VCaP (cell line): ENCODE measurements around the gene TERB1.
A peak's percentile ranks its signal among the peaks of the same experiment; 100 is the strongest.

Source experiments
- H3K27ac ChIP-seq: fragments of 450-650 bp; 2 replicates; pipeline ENCODE4 v1.5.1; 2017
- CTCF ChIP-seq: fragments of 450-650 bp; conservative IDR thresholded peaks from 2 replicates; pipeline ENCODE4 v1.5.1; 2017; ENCODE audit warnings: mild to moderate bottlenecking, moderate library complexity

TERB1 gene

GRCh38 chr16:66754211-66754610 is 47.2 kb downstream of the TERB1 start:
- H3K27ac ChIP-seq, result no peak overlapping the region
- TF ChIP-seq CTCF, result no peak

- no peak overlapping the region for H3K27ac ChIP-seq
- no peak for TF ChIP-seq CTCF
These were observed 48.4 kb downstream of the TERB1 start for GRCh38 chr16:66752958-66753357.

DNA sequence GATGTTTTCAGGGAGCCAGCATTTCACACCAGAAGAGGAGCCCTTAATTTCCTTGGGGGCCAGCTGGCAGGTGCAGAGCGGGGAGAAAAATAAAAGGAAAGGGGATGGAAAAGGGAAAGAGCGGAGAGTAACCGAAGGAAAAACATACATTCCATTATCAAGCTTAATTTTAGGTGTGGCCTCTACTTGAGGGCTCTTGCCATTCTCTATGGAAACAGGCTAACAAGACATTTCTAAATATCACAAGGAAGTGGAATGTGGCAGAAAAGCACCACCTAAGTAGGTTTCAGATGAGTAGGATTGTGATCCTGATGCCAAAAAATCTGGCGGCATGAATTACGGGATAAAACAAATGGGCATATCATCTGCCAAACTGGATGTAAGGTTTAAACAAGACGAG is 49.0 kb downstream of the TERB1 start:
- TF ChIP-seq CTCF, result no peak

DNA sequence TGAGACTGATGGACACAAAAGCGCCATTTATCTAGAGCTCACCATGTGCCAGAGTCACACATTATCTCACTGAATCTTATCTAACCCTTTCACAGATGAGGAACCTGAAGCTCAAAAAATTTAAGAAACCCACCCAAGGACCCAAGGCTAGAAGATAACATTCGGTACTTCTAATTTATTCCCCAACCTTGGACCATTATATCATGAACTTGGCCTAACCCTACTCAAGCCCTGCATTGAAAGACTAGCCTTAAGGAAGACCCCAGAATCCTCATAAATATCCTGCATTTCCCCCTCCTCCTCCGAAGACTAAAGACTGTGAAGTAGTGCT is 49.4 kb downstream of the TERB1 start:
- TF ChIP-seq CTCF, result peak; percentile 46
- H3K27ac ChIP-seq, result peak overlapping the region; percentile 86

More for the DNA sequence above, 49.0 kb downstream of the TERB1 start:
- H3K27ac ChIP-seq, result no peak overlapping the region

- TF ChIP-seq CTCF, result peak; percentile 87
- H3K27ac ChIP-seq, result peak within 1 kb of the TSS; percentile 86
These were observed 49.9 kb downstream of the TERB1 start, which contains the start of gene DYNC1LI2 for GRCh38 chr16:66751303-66751991. Gene DYNC1LI2, minus strand, starts transcription at chr16:66751609. Its CDS starts 18 bp downstream, at chr16:66751591.

DNA sequence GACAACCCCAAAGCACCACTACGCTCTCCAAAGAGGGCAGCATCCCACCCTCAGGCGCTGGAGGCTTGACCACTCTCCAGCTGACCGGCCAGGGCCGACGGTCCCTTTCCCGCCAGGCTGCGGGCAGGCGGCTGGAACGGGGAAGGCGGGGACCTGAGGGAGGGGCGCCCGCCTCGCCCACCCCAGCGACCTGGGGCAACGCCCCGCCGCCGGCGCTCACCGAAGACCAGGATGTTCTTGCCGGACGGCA is 50.4 kb downstream of the TERB1 start:
- TF ChIP-seq CTCF, result no peak
- peak overlapping the region; percentile 86 for H3K27ac ChIP-seq

DNA sequence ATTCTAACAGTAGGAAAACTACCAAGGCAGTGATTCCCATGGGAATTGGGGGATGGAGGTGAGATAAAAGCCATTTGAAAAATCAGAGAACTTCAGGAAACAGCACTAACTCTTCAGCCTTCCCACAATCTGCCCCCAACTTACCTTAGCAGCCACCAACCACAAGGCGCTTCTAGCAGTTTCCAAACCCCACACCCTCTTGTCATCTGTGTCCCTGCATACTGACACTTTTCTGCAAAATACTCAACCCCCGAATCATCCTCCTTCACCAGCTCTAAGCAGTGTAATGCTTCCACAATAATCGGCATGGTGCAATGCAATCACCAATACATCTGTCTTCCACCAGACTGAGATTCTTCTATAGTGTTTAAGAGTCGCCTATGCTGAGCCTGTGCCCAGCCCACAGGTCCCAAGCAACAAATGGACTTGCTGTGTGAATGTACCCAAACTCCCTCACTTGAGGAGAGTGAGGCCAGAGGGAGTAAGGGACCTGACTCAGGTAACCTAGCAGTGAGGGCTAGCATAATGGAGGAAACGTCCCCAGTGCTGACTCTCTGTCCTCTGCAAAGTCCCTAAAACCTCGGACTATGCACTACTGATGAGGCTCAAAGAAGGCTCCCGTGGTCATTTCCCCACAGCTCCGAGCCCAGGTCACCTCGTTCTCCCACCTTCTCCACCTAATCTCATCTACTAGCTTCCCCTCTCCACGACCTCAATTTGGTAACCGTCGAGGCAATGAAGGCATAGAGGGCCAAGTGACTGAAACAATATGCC is 50.9 kb downstream of the TERB1 start:
- peak overlapping the region; percentile 86 for H3K27ac ChIP-seq
- TF ChIP-seq CTCF, result no peak
